Measurements from ENCODE around the gene LRRC1.

LRRC1 gene

GRCh38 chr6:53811082-53811481 is 16.3 kb downstream of the LRRC1 start:
- TF ChIP-seq TAF1 (IDR thresholded peaks at IDR 0.05; ENCODE audit: borderline replicate concordance, insufficient read depth, low read length) = no peak
- no peak for TF ChIP-seq SIN3A (IDR thresholded peaks at IDR 0.05; ENCODE audit: borderline replicate concordance, insufficient read depth, low read length)
- TF ChIP-seq POLR2AphosphoS5 (IDR thresholded peaks at IDR 0.05; ENCODE audit: low read depth, low read length) = no peak
- TF ChIP-seq REST (IDR thresholded peaks at IDR 0.05; ENCODE audit: insufficient read depth in 1 of 2, low read depth in 2 of 2, low read length in 2 of 2) = no peak
- TF ChIP-seq FOXP2 (optimal IDR thresholded peaks at IDR 0.05; ENCODE audit: borderline replicate concordance, extremely low read depth, extremely low read length, insufficient read depth) = no peak

- TF ChIP-seq POLR2AphosphoS5 (IDR thresholded peaks at IDR 0.05; ENCODE audit: low read depth, low read length) (no peak), TAF1 (IDR thresholded peaks at IDR 0.05; ENCODE audit: borderline replicate concordance, insufficient read depth, low read length) (no peak), FOXP2 (optimal IDR thresholded peaks at IDR 0.05; ENCODE audit: borderline replicate concordance, extremely low read depth, extremely low read length, insufficient read depth) (no peak), SIN3A (IDR thresholded peaks at IDR 0.05; ENCODE audit: borderline replicate concordance, insufficient read depth, low read length) (no peak), REST (IDR thresholded peaks at IDR 0.05; ENCODE audit: insufficient read depth in 1 of 2, low read depth in 2 of 2, low read length in 2 of 2) (no peak)
Measured at GRCh38 chr6:53811746-53812145, 16.9 kb downstream of the LRRC1 start.

- no peak for TF ChIP-seq TAF1 (IDR thresholded peaks at IDR 0.05; ENCODE audit: borderline replicate concordance, insufficient read depth, low read length)
- no peak for TF ChIP-seq FOXP2 (optimal IDR thresholded peaks at IDR 0.05; ENCODE audit: borderline replicate concordance, extremely low read depth, extremely low read length, insufficient read depth)
- no peak for TF ChIP-seq REST (IDR thresholded peaks at IDR 0.05; ENCODE audit: insufficient read depth in 1 of 2, low read depth in 2 of 2, low read length in 2 of 2)
- TF ChIP-seq POLR2AphosphoS5 (IDR thresholded peaks at IDR 0.05; ENCODE audit: low read depth, low read length) = no peak
- TF ChIP-seq SIN3A (IDR thresholded peaks at IDR 0.05; ENCODE audit: borderline replicate concordance, insufficient read depth, low read length) = no peak
Measured at GRCh38 chr6:53813096-53813495, 18.3 kb downstream of the LRRC1 start.

GRCh38 chr6:53813801-53814200 is 19.0 kb downstream of the LRRC1 start:
- TF ChIP-seq REST (IDR thresholded peaks at IDR 0.05; ENCODE audit: insufficient read depth in 1 of 2, low read depth in 2 of 2, low read length in 2 of 2) = no peak
- TF ChIP-seq FOXP2 (optimal IDR thresholded peaks at IDR 0.05; ENCODE audit: borderline replicate concordance, extremely low read depth, extremely low read length, insufficient read depth) = no peak
- no peak for TF ChIP-seq TAF1 (IDR thresholded peaks at IDR 0.05; ENCODE audit: borderline replicate concordance, insufficient read depth, low read length)

- TF ChIP-seq FOXP2 (optimal IDR thresholded peaks at IDR 0.05; ENCODE audit: borderline replicate concordance, extremely low read depth, extremely low read length, insufficient read depth) = no peak
- TF ChIP-seq SIN3A (IDR thresholded peaks at IDR 0.05; ENCODE audit: borderline replicate concordance, insufficient read depth, low read length) = no peak
Measured at GRCh38 chr6:53814353-53814752, 19.5 kb downstream of the LRRC1 start.
